Measurements from ENCODE around the gene KCP. TPM values are rescaled to one million over a fixed set of nuclear protein-coding genes. Genes with fewer than 3 reads are reported as not detected.

Gene KCP
- total and polyA plus RNA-seq, 8 donors, result 0.08 to 0.95 (median 0.35) TPM

DNA sequence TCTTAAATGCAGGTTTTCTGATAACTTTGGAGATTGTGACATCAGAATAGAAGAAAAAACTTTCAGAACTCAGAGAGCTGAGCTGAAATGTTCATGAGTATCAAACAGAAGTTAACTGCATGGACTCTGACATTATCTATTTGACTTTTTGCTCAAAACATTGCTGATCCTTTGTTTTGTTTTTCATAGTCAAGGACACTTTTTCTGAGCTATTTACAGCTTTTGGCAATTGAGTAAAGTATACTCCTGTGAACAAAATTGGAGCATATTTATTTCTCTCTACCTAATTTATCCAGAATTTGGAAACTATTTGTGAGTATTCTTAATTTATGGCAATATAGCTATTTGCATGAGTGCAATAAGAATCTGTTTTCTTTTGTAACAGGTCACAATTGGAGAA lies 11.1 kb downstream of the KCP start:
- DNase-seq (no peak), ATAC-seq (no peak), FAIRE-seq (no peak)
- Histone ChIP-seq H3K27me3 (no peaks in the 10 kb centered on the region), H3K4me3 (no peak overlapping the region), H3K27ac (no peak overlapping the region), H3K4me1 (no peaks in the 10 kb centered on the region), H3K9me3 (no peaks in the 10 kb centered on the region), H3K36me3 (no peaks in the 10 kb centered on the region)
- TF ChIP-seq, protein P1, sequence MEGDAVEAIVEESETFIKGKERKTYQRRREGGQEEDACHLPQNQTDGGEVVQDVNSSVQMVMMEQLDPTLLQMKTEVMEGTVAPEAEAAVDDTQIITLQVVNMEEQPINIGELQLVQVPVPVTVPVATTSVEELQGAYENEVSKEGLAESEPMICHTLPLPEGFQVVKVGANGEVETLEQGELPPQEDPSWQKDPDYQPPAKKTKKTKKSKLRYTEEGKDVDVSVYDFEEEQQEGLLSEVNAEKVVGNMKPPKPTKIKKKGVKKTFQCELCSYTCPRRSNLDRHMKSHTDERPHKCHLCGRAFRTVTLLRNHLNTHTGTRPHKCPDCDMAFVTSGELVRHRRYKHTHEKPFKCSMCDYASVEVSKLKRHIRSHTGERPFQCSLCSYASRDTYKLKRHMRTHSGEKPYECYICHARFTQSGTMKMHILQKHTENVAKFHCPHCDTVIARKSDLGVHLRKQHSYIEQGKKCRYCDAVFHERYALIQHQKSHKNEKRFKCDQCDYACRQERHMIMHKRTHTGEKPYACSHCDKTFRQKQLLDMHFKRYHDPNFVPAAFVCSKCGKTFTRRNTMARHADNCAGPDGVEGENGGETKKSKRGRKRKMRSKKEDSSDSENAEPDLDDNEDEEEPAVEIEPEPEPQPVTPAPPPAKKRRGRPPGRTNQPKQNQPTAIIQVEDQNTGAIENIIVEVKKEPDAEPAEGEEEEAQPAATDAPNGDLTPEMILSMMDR (IDR thresholded peaks at IDR 0.05), result no peak
- intact Hi-C loops (cut with DNase I), result no loop called here

DNA sequence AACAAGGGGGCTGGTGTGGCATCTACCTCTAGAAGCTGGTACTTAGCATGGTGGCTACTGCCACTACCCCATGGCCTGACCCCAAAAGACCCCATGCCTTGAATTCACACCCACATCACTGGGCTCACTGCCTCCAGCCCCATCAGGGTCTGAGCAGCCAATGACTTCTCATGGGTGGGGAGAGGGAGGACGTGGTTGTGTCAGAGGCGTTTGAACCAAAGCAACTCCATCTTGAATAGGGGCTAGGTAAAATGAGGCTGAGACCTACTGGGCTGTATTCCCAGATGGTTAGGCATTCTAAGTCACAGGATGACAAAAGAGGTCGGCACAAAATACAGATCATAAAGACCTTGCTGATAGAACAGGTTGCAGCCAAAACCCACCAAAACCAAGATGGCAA lies 15.2 kb downstream of the KCP start:
- Histone ChIP-seq H3K9me3 (no peaks in the 10 kb centered on the region), H3K4me1 (no peaks in the 10 kb centered on the region), H3K27ac (no peak overlapping the region), H3K4me3 (no peak overlapping the region), H3K36me3 (no peaks in the 10 kb centered on the region), H3K27me3 (peaks cover 0 to 7% (median 0%) of the 10 kb centered on the region in 4 donors)
- DNase-seq (peak in 1 of 6 donors; percentile 8), ATAC-seq (no peak), FAIRE-seq (no peak)
- 69 to 79% methylated on average over 3 of the region's 3 CpGs for WGBS, 2 donors
- intact Hi-C loops (cut with DNase I), result no loop called here
- TF ChIP-seq, protein P1 (IDR thresholded peaks at IDR 0.05), result no peak

DNA sequence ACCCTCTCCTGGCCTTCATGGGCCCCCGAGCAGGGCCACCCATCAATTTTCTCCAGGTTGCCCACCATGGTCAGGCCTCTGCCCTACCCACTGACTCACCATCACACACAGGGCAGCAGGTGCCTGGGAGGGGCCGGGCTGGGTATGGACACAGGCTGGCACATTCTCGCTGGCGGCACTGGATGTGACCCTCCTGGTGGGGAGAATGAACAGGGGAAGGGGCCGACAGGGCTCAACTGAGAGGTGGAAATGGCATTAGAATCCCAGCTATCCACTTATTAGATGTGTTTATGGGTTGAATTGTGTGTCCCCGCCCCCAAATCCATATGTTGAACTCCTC lies 16.4 kb downstream of the KCP start:
- no peaks in the 10 kb centered on the region for H3K9me3 ChIP-seq
- H3K27me3 ChIP-seq, result peaks cover 0 to 7% (median 0%) of the 10 kb centered on the region in 4 donors
- H3K36me3 ChIP-seq, result no peaks in the 10 kb centered on the region
- no peak for FAIRE-seq
- DNase-seq, result no peak
- TF ChIP-seq, protein P1 (IDR thresholded peaks at IDR 0.05), result no peak
- intact Hi-C loops (cut with DNase I), result no loop called here
- H3K4me1 ChIP-seq, result no peaks in the 10 kb centered on the region
- ATAC-seq, result no peak
- WGBS, 2 donors, result 89 to 91% methylated on average over 6 of the region's 6 CpGs
- H3K27ac ChIP-seq, result no peak overlapping the region
- no peak overlapping the region for H3K4me3 ChIP-seq

GRCh38 chr7:128893251-128894100 lies 17.0 kb downstream of the KCP start:
- WGBS, 2 donors, result 87 to 92% methylated on average over 21 to 23 of the region's 23 CpGs
- peak in 1 of 6 donors; percentile 60 for DNase-seq
- peak in 3 of 4 donors; percentile 26 to 58 (median 54) for ATAC-seq

More at GRCh38 chr7:128893251-128894100, 17.0 kb downstream of the KCP start:
- TF ChIP-seq, protein P1 (IDR thresholded peaks at IDR 0.05), result no peak
- no peak overlapping the region for H3K4me3 ChIP-seq
- no peaks in the 10 kb centered on the region for H3K4me1 ChIP-seq
- H3K36me3 ChIP-seq, result no peaks in the 10 kb centered on the region
- H3K9me3 ChIP-seq, result no peaks in the 10 kb centered on the region
- H3K27ac ChIP-seq, result no peak overlapping the region
- FAIRE-seq, result no peak
- intact Hi-C loops (cut with DNase I), result no loop called here
- peaks cover 0 to 7% (median 0%) of the 10 kb centered on the region in 4 donors for H3K27me3 ChIP-seq

All from pancreas (tissue), 10 donors.